SK-N-SH treated with all-trans-retinoic acid at 6 μM for 48 hours (cell line): ENCODE data around the gene TCFL5.

Experiments used
- ARNTL ChIP-seq: fragments of 450-650 bp; formaldehyde crosslinking; IDR thresholded peaks from 2 replicates; pipeline ENCODE4 v1.5.0; 2020; ENCODE audit warnings: low read depth, mild to moderate bottlenecking, moderate library complexity, borderline replicate concordance
- CSRNP3 ChIP-seq: fragments of 250-450 bp; sonication (Bioruptor Pico); IDR thresholded peaks from 2 replicates; pipeline ENCODE4 v1.5.1; 2021; ENCODE audit warnings: mild to moderate bottlenecking, moderate library complexity
- ESRRG ChIP-seq: fragments of 250-450 bp; sonication (Bioruptor Pico); IDR thresholded peaks from 2 replicates; pipeline ENCODE4 v1.6.1; 2021; ENCODE audit warnings: mild to moderate bottlenecking
- PATZ1 ChIP-seq: fragments of 250-450 bp; sonication (Bioruptor Pico); IDR thresholded peaks from 2 replicates; pipeline ENCODE4 v1.8.0; 2020; ENCODE audit warnings: mild to moderate bottlenecking, moderate library complexity, borderline replicate concordance
- RARB ChIP-seq: fragments of 250-450 bp; sonication (Bioruptor Pico); IDR thresholded peaks from 2 replicates; pipeline ENCODE4 v1.8.0; 2021; ENCODE audit warnings: mild to moderate bottlenecking, moderate library complexity
- TSHZ2 ChIP-seq: fragments of 250-450 bp; sonication (Bioruptor Pico); IDR thresholded peaks from 2 replicates; pipeline ENCODE4 v1.5.0; 2020; ENCODE audit warnings: mild to moderate bottlenecking, moderate library complexity
- ZFP3 ChIP-seq: fragments of 250-450 bp; sonication (Bioruptor Pico); IDR thresholded peaks from 2 replicates; pipeline ENCODE4 v1.5.0; 2020; ENCODE audit warnings: mild to moderate bottlenecking, moderate library complexity
- ZFP30 ChIP-seq: fragments of 450-650 bp; formaldehyde crosslinking; IDR thresholded peaks from 2 replicates; pipeline ENCODE4 v1.5.0; 2022; ENCODE audit warnings: mild to moderate bottlenecking, moderate library complexity

GRCh38 chr20:62878244-62879038, 16.8 kb upstream of the TCFL5 start:
- TF ChIP-seq ZFP30 (CRISPR knock-in tag) (no peak), ESRRG (CRISPR knock-in tag) (no peak), PATZ1 (no peak), ZFP3 (CRISPR knock-in tag) (no peak), CSRNP3 (CRISPR knock-in tag) (no peak), ARNTL (CRISPR knock-in tag) (no peak), TSHZ2 (no peak), RARB (CRISPR knock-in tag) (no peak)
